Measurements from ENCODE around the gene RBL1.
"Not testable (repeated sequence)": the region's sequence is repeated elsewhere in the genome, so short reads cannot be mapped to it uniquely, and the experiment has no call there.

RBL1 gene

DNA sequence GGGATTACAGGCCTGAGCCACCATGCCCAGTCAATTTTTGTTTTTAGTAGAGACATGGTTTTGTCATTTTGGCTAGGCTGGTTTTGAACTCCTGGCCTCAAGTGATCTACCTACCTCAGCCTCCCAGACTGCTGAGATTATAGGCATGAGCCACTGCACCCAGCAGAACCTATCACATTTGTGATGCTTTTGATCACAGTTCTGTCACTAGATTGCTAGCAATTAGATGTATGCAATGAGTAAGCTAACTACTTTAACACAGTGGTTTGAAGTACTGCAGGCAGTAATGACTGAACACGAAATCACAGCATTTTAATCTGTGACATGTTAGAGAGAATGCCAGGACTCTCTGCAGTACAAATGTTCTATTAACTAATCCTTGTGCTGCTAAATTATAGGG is 124.7 kb downstream of the RBL1 start:
- no peak for DNase-seq (ENCODE audit: low spot score)
- TF ChIP-seq, protein P1, sequence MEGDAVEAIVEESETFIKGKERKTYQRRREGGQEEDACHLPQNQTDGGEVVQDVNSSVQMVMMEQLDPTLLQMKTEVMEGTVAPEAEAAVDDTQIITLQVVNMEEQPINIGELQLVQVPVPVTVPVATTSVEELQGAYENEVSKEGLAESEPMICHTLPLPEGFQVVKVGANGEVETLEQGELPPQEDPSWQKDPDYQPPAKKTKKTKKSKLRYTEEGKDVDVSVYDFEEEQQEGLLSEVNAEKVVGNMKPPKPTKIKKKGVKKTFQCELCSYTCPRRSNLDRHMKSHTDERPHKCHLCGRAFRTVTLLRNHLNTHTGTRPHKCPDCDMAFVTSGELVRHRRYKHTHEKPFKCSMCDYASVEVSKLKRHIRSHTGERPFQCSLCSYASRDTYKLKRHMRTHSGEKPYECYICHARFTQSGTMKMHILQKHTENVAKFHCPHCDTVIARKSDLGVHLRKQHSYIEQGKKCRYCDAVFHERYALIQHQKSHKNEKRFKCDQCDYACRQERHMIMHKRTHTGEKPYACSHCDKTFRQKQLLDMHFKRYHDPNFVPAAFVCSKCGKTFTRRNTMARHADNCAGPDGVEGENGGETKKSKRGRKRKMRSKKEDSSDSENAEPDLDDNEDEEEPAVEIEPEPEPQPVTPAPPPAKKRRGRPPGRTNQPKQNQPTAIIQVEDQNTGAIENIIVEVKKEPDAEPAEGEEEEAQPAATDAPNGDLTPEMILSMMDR (IDR thresholded peaks at IDR 0.05; ENCODE audit: borderline replicate concordance, control extremely low read depth, extremely low read depth, insufficient read depth, missing control alignments), result no peak
- in situ Hi-C loops (cut with MboI; ENCODE audit: low sequenced_read_pairs, unreplicated experiment), result no loop called here

GRCh38 chr20:36969478-36970186 is 126.2 kb downstream of the RBL1 start:
- in situ Hi-C loops (cut with MboI; ENCODE audit: low sequenced_read_pairs, unreplicated experiment), result no loop called here
- DNase-seq (ENCODE audit: low spot score), result no peak
- TF ChIP-seq, protein P1 (IDR thresholded peaks at IDR 0.05; ENCODE audit: borderline replicate concordance, control extremely low read depth, extremely low read depth, insufficient read depth, missing control alignments), result no peak

DNA sequence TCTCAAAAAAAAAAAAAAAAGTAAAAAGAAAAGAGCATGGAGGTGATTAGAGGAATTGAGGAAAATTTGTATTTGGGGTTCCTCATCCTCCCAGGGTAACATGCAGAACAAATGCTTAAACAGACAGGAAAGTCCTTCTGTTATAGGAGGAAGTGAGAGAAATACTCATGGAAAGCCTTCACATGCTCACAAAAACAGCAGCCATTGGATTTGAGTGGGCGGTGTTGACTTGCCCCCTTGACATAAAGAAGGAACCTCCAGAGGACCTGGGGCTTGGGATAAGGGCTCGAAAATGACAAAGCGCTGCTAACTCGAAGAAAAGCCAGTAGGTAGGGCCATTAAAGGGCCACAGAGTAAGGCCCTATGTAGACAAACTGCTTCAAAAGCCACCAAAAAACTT is 126.7 kb downstream of the RBL1 start:
- TF ChIP-seq, protein P1 (IDR thresholded peaks at IDR 0.05; ENCODE audit: borderline replicate concordance, control extremely low read depth, extremely low read depth, insufficient read depth, missing control alignments), result no peak
- in situ Hi-C loops (cut with MboI; ENCODE audit: low sequenced_read_pairs, unreplicated experiment), result no loop called here
- no peak for DNase-seq (ENCODE audit: low spot score)

GRCh38 chr20:36967636-36968035 is 128.2 kb downstream of the RBL1 start:
- no peak for DNase-seq (ENCODE audit: low spot score)
- TF ChIP-seq, protein P1 (IDR thresholded peaks at IDR 0.05; ENCODE audit: borderline replicate concordance, control extremely low read depth, extremely low read depth, insufficient read depth, missing control alignments), result no peak
- in situ Hi-C loops (cut with MboI; ENCODE audit: low sequenced_read_pairs, unreplicated experiment), result no loop called here

DNA sequence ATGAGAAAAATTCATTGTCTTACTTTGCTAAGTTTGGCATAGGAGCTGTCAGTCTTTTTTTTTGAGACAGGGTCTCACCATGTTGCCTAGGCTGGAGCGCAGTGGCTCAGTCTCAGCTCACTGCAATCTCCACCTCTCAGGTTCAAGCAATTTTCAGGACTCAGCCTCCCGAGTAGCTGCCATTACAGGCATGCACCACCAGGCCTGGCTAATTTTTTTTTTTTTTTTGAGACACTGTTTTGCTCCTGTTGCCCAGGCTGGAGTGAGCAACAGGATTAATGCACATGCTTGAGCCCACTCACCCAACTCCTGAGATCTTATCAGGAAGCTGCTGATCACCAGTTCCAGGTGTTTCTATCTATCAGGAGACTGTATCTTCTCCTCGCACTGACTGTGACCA is 128.8 kb downstream of the RBL1 start:
- in situ Hi-C loops (cut with MboI; ENCODE audit: low sequenced_read_pairs, unreplicated experiment); DNase-seq (ENCODE audit: low spot score): not testable (repeated sequence)

DNA sequence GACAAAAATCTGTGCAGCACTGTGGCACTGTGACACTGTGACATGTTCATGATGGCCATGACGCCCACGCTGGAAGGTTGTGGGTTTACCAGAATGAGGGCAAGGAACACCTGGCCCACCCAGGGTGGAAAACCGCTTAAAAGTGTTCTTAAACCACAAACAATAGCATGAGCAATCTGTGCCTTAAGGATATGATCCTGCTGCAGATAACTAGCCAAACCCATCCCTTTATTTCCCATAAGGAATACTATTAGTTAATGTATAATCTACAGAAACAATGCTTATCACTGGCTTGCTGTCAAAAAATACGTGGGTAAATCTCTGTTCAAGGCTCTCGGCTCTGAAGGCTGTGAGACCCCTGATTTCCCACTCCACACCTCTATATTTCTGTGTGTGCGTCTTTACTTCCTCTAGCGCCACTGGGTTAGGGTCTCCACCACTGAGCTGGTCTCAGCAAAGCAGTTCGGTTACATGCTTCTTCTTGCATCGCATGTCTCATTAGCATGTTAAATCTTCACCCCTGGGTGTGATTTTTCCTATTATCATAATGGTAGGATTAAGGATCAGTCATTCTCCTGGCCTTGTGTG is 133.3 kb downstream of the RBL1 start:
- in situ Hi-C loops (cut with MboI; ENCODE audit: low sequenced_read_pairs, unreplicated experiment), result not testable (repeated sequence)

GRCh38 chr20:36959242-36959641 is 136.6 kb downstream of the RBL1 start:
- TF ChIP-seq, protein P1 (IDR thresholded peaks at IDR 0.05; ENCODE audit: borderline replicate concordance, control extremely low read depth, extremely low read depth, insufficient read depth, missing control alignments), result no peak
- no peak for DNase-seq (ENCODE audit: low spot score)
- in situ Hi-C loops (cut with MboI; ENCODE audit: low sequenced_read_pairs, unreplicated experiment), result no loop called here

More for the DNA sequence above, 133.3 kb downstream of the RBL1 start:
- DNase-seq (ENCODE audit: low spot score), result not testable (repeated sequence)

Measured in GM13976 (cell line).